ENCODE data around the gene CLNK. TPM values are rescaled to one million over a fixed set of nuclear protein-coding genes. Genes with fewer than 3 reads are reported as not detected.

CLNK gene
- total RNA-seq, 4 donors from 2014 or later, result under 0.01 to 0.48 TPM; not detected in 2

GRCh38 chr4:10532155-10532554 lies 152.4 kb downstream of the CLNK start:
- peaks cover 0 to 13% (median 0%) of the 10 kb centered on the region in 4 donors for H3K4me1 ChIP-seq
- H3K27me3 ChIP-seq, result no peaks in the 10 kb centered on the region
- intact Hi-C loops (cut with DNase I; ENCODE audit: low total_unique reads), result no loop called here
- H3K9me3 ChIP-seq, result no peaks in the 10 kb centered on the region
- TF ChIP-seq POLR2A (IDR thresholded peaks at IDR 0.05), result no peak
- TF ChIP-seq POLR2AphosphoS5 (IDR thresholded peaks at IDR 0.05), result no peak
- no peak for TF ChIP-seq EP300 (IDR thresholded peaks at IDR 0.05; ENCODE audit: low read depth)
- no peak for TF ChIP-seq CTCF (IDR thresholded peaks at IDR 0.05)
- WGBS, 2 donors (ENCODE audit: low coverage in 1 of 2), result 73 to 75% methylated on average over 2 of the region's 2 CpGs
- in situ Hi-C loops (cut with MboI; ENCODE audit: low pct_ligation_motif_present in 1 of 4, low pct_unique_long_range_greater_than_20kb in 1 of 4, low sequenced_read_pairs in 3 of 4), result loop anchor here in 1 of 4 donors (25.0 kb wide), 1 partner anchor 770 kb away; no protein-coding TSS in a partner anchor
- DNase-seq, result no peak
- no peaks in the 10 kb centered on the region for H3K36me3 ChIP-seq
- H3K4me3 ChIP-seq, result no peak overlapping the region
- no peak overlapping the region for H3K27ac ChIP-seq

- Histone ChIP-seq H3K4me3 (no peak overlapping the region), H3K4me1 (peaks cover 0 to 19% (median 0%) of the 10 kb centered on the region in 4 donors), H3K36me3 (no peaks in the 10 kb centered on the region), H3K27ac (no peak overlapping the region), H3K9me3 (no peaks in the 10 kb centered on the region), H3K27me3 (no peaks in the 10 kb centered on the region)
- in situ Hi-C loops (cut with MboI; ENCODE audit: low pct_ligation_motif_present in 1 of 4, low pct_unique_long_range_greater_than_20kb in 1 of 4, low sequenced_read_pairs in 3 of 4) (loop anchor here in 1 of 4 donors (25.0 kb wide), 1 partner anchor 768 kb away; no protein-coding TSS in a partner anchor), intact Hi-C loops (cut with DNase I; ENCODE audit: low total_unique reads) (no loop called here)
- no peak for TF ChIP-seq POLR2A (IDR thresholded peaks at IDR 0.05)
- TF ChIP-seq EP300 (IDR thresholded peaks at IDR 0.05; ENCODE audit: low read depth), result no peak
- no peak for TF ChIP-seq CTCF (IDR thresholded peaks at IDR 0.05)
- no peak for TF ChIP-seq POLR2AphosphoS5 (IDR thresholded peaks at IDR 0.05)
- DNase-seq, result no peak
- WGBS, 2 donors (ENCODE audit: low coverage in 1 of 2), result 40 to 69% methylated on average over 2 to 11 of the region's 11 CpGs
These were observed 154.3 kb downstream of the CLNK start for GRCh38 chr4:10530137-10530786.

GRCh38 chr4:10529291-10530136 lies 155.1 kb downstream of the CLNK start:
- peaks cover 0 to 19% (median 0%) of the 10 kb centered on the region in 4 donors for H3K4me1 ChIP-seq
- in situ Hi-C loops (cut with MboI; ENCODE audit: low pct_ligation_motif_present in 1 of 4, low pct_unique_long_range_greater_than_20kb in 1 of 4, low sequenced_read_pairs in 3 of 4) (loop anchor here in 1 of 4 donors (25.0 kb wide), 1 partner anchor 767 kb away; no protein-coding TSS in a partner anchor), intact Hi-C loops (cut with DNase I; ENCODE audit: low total_unique reads) (no loop called here)
- H3K9me3 ChIP-seq, result no peaks in the 10 kb centered on the region
- no peaks in the 10 kb centered on the region for H3K36me3 ChIP-seq
- H3K4me3 ChIP-seq, result no peak overlapping the region
- TF ChIP-seq POLR2A (IDR thresholded peaks at IDR 0.05) (no peak), POLR2AphosphoS5 (IDR thresholded peaks at IDR 0.05) (no peak), CTCF (IDR thresholded peaks at IDR 0.05) (no peak), EP300 (IDR thresholded peaks at IDR 0.05; ENCODE audit: low read depth) (no peak)
- H3K27me3 ChIP-seq, result no peaks in the 10 kb centered on the region
- no peak for DNase-seq
- no peak overlapping the region for H3K27ac ChIP-seq
- 52 to 65% methylated on average over 2 of the region's 2 CpGs for WGBS, 2 donors (ENCODE audit: low coverage in 1 of 2)

DNA sequence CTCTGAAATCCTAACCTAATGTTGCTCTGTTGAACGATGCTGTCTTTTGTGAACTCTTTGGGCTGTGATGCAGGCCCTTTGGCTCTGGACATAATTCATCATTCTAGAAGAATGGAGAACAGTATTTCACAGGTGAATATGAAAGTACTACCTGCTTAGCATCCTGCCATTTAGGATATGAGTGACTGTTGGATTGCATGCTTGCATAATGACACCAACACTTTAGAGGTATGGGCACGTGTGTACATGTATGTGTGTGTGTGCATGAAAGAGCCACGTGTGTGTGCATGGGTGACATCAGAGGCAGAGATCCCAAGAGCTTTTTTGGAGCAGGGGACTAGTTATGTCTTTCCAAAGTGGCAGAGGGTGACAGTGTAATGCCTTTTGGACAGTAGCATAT lies 157.1 kb downstream of the CLNK start:
- intact Hi-C loops (cut with DNase I; ENCODE audit: low total_unique reads) (no loop called here), in situ Hi-C loops (cut with MboI; ENCODE audit: low pct_ligation_motif_present in 1 of 4, low pct_unique_long_range_greater_than_20kb in 1 of 4, low sequenced_read_pairs in 3 of 4) (loop anchor here in 1 of 4 donors (25.0 kb wide), 1 partner anchor 765 kb away; no protein-coding TSS in a partner anchor)
- no peak for DNase-seq
- Histone ChIP-seq H3K27ac (no peak overlapping the region), H3K4me1 (peaks cover 0 to 19% (median 0%) of the 10 kb centered on the region in 4 donors), H3K36me3 (no peaks in the 10 kb centered on the region), H3K9me3 (no peaks in the 10 kb centered on the region), H3K4me3 (no peak overlapping the region), H3K27me3 (no peaks in the 10 kb centered on the region)
- TF ChIP-seq EP300 (IDR thresholded peaks at IDR 0.05; ENCODE audit: low read depth) (no peak), POLR2A (IDR thresholded peaks at IDR 0.05) (no peak), POLR2AphosphoS5 (IDR thresholded peaks at IDR 0.05) (no peak), CTCF (IDR thresholded peaks at IDR 0.05) (no peak)
- 77 to 83% methylated on average over 1 to 3 of the region's 3 CpGs for WGBS, 2 donors (ENCODE audit: low coverage in 1 of 2)

Data from transverse colon (tissue), 4 donors.